ENCODE measurements around the gene ZNF692.

DNA sequence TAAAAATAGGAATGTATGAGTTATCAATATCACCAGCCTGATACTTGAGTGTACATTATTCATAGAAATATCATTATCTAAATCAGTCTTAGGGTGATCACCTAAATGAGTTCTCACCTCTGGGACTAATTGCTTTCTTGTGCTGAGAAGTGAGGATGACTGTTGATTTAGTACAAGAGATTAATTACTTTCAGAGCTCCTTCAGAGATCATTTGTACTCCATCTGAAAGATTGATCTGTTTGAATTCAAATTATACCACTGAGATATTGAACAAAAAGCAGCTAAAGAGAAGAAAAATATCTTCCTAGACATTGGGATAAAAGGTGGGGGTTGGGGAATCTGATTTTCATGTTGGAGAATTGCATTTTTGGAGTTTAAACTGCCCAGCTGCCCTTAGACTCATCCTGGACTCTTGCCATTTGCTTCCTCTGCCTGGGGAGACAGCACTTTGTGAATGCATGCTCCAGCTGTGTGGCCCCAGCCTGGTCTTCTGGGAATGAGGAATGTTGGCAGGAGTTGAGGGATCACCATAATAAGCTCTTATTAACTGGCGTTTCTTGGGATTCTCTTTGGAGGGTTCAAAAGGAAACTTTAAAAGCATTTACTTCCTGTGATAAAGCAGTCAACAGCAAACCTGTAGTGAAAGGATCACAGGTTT, 27.5 kb upstream of the ZNF692 start:
- no peak for TF ChIP-seq TAF1 (IDR thresholded peaks at IDR 0.05; ENCODE audit: borderline replicate concordance, insufficient read depth, low read length)
- TF ChIP-seq POLR2AphosphoS5 (IDR thresholded peaks at IDR 0.05; ENCODE audit: low read depth, low read length), result no peak
- no peak for TF ChIP-seq SIN3A (IDR thresholded peaks at IDR 0.05; ENCODE audit: borderline replicate concordance, insufficient read depth, low read length)
